CD4-positive, CD25-positive, alpha-beta regulatory T cell (primary cell): ENCODE data around the gene PRRT3. TPM values are rescaled to one million over a fixed set of nuclear protein-coding genes. Genes with fewer than 3 reads are reported as not detected.

Experiments
- ATAC-seq, 2 donors: fragments of 150-1000 bp; cut with Tn5 transposase; one replicate each; pipeline ENCODE4 v1.10.0; 2021; ENCODE audit warnings: low read depth in 2 of 2, moderate number of reproducible peaks in 2 of 2, moderate library complexity in 1 of 2
- DNase-seq, 3 donors: peaks; one replicate each; pipeline versions ENCODE4 v3.0.0 to v3.0.0-alpha.2; 2012 to 2022; ENCODE audit warnings: mixed read lengths in 1 of 3
- H3K27ac ChIP-seq: one replicate; pipeline ENCODE4 v1.7.0; 2013; ENCODE audit warnings: mild to moderate bottlenecking, low read length; ENCODE audit not compliant: insufficient read depth, poor library complexity, severe bottlenecking
- H3K27me3 ChIP-seq: one replicate; pipeline ENCODE4 v1.7.0; 2013; ENCODE audit warnings: low read length; ENCODE audit not compliant: control insufficient read depth, insufficient read depth
- H3K36me3 ChIP-seq: one replicate; pipeline ENCODE4 v1.7.0; 2013; ENCODE audit warnings: mild to moderate bottlenecking, low read length, moderate library complexity; ENCODE audit not compliant: control insufficient read depth, insufficient read depth
- H3K4me1 ChIP-seq: 2 replicates; pipeline ENCODE4 v1.7.0; 2013; ENCODE audit warnings: mild to moderate bottlenecking, low read length; ENCODE audit not compliant: insufficient read depth, control insufficient read depth, poor library complexity, severe bottlenecking
- H3K4me3 ChIP-seq: one replicate; pipeline ENCODE4 v1.7.0; 2013; ENCODE audit warnings: low read depth, mild to moderate bottlenecking, low read length, moderate library complexity
- H3K9me3 ChIP-seq, 2 experiments: 1 replicate in 1 of 2; 2 replicates in 1 of 2; pipeline ENCODE4 v1.7.0; 2013; ENCODE audit warnings: low read length in 2 of 2, mild to moderate bottlenecking in 1 of 2, moderate library complexity in 1 of 2; ENCODE audit not compliant: control insufficient read depth in 2 of 2
- H3K27ac Mint-ChIP-seq, 3 donors: one replicate each; pipeline ENCODE4 v1.8.0; 2020 to 2022; ENCODE audit warnings: mild to moderate bottlenecking in 3 of 3, mixed read lengths in 3 of 3, moderate library complexity in 2 of 3
- H3K27me3 Mint-ChIP-seq: one replicate; pipeline ENCODE4 v1.8.0; 2022; ENCODE audit warnings: mild to moderate bottlenecking, mixed read lengths
- H3K36me3 Mint-ChIP-seq: one replicate; pipeline ENCODE4 v1.8.0; 2020; ENCODE audit warnings: mixed read lengths
- H3K4me1 Mint-ChIP-seq, 4 donors: one replicate each; pipeline ENCODE4 v1.8.0; 2020 to 2022; ENCODE audit warnings: mixed read lengths in 4 of 4, mild to moderate bottlenecking in 1 of 4
- H3K4me3 Mint-ChIP-seq, 4 donors: one replicate each; pipeline ENCODE4 v1.8.0; 2020 to 2022; ENCODE audit warnings: mild to moderate bottlenecking in 4 of 4, mixed read lengths in 4 of 4, moderate library complexity in 3 of 4
- H3K9me3 Mint-ChIP-seq, 7 donors: one replicate each; pipeline ENCODE4 v1.8.0; 2020 to 2022; ENCODE audit warnings: mixed read lengths in 7 of 7, mild to moderate bottlenecking in 3 of 7, moderate library complexity in 2 of 7
- polyA plus RNA-seq, 4 donors: library from polyadenylated mRNA; unstranded; fragments of 300-500 nt; fragmentation: Illumina TruSeq; gene quantifications; one replicate each; pipeline ENCODE4 v1.2.3, GENCODE V29; 2021
- total RNA-seq: library from RNA; stranded (reverse); gene quantifications from one replicate; pipeline ENCODE4 v1.2.3, GENCODE V29; 2022

The PRRT3 gene
- total RNA-seq (4.7 TPM), polyA plus RNA-seq (1 to 10 TPM; 3.0 to 4.3 (median 4.2) TPM)

DNA sequence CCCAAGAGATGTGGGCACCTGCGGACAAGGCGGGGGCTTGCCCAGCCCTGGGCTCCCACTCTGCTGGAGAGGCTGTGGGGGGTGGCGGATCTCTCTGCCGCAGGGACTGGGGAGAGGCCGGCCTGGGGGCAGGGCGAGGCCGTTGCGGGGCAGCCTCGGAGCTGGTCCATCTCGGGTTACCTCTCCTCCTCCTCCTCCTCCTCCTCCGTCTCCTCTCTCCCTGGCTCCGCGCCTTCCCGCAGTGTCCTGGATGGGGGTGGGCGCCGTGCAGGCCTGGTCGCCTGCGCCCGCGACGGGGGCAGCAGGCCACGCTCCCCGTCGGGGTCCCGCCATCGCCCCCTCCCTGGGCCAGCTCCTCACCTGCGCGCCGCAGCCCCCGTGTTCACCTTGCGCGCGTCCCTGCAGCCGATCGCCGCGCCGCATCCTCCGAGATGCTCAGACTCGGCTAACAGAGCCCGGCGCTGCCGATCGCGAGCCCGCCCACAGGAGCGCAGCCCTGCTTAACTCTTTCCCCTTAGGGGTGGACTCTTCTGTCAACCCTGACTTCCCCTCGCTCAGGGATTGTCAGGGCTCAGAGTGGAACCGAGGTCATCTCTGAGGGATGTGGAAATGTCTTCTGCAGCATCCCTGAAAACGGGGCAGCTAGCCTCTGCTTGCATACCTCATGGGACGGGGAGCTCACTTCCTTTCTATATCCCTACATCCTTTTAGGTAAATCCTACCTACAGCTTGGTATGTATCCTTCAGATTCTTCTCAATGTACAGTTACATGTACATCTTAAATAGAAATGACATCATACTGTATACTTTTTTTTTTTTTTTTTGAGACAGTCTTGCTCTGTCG is at the start of gene PRRT3:
TSS of gene PRRT3 (minus strand) at position 447 of the 844 bp plus-strand sequence. CDS start 2,293 bp downstream, outside the sequence.
- H3K4me3 ChIP-seq: peak within 1 kb of the TSS; percentile 69
- H3K4me1 ChIP-seq: peaks cover 12% of the 10 kb centered on the region
- Mint-ChIP-seq H3K27me3 (no peaks in the 10 kb centered on the region), H3K27ac (peak within 1 kb of the TSS; percentile 49 to 78 (median 56)), H3K9me3 (no peaks in the 10 kb centered on the region), H3K4me1 (peaks cover 0 to 18% (median 11%) of the 10 kb centered on the region in 4 donors), H3K4me3 (peak within 1 kb of the TSS; percentile 86 to 94 (median 93)), H3K36me3 (no peaks in the 10 kb centered on the region)
- DNase-seq (peak; percentile 20 to 74 (median 57)), ATAC-seq (peak; percentile 86 to 87)
- no peak within 1 kb of the TSS for H3K27ac ChIP-seq
- no peaks in the 10 kb centered on the region for H3K27me3 ChIP-seq
- H3K36me3 ChIP-seq: no peaks in the 10 kb centered on the region
- no peaks in the 10 kb centered on the region for H3K9me3 ChIP-seq

DNA sequence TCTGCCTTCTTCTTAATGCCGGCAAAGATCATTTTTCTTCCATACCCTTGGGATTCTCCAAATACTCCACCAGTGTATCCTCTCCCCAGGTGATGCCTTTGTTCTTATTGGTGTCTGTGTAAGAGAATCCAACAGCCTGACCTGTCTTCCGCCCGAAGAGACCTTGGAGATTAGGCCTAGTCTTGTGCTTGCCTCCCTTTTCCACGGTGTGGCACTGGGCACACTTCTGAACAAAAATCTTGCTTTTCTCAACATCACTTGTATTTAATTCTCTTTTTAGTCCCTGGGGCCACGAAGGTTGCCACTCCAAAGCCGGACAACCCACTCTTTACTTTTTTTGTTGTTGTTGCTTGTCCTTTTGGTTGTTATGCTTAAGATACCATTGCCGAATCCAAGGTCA is 48.5 kb upstream of the PRRT3 start:
- Mint-ChIP-seq H3K9me3 (no peaks in the 10 kb centered on the region), H3K36me3 (peaks cover 17% of the 10 kb centered on the region), H3K4me3 (no peak overlapping the region), H3K4me1 (peaks cover 0 to 4% (median 0%) of the 10 kb centered on the region in 4 donors), H3K27me3 (no peaks in the 10 kb centered on the region), H3K27ac (no peak overlapping the region)
- H3K9me3 ChIP-seq: no peaks in the 10 kb centered on the region
- H3K27me3 ChIP-seq: no peaks in the 10 kb centered on the region
- no peaks in the 10 kb centered on the region for H3K4me1 ChIP-seq
- H3K36me3 ChIP-seq: peaks cover 2% of the 10 kb centered on the region
- no peak overlapping the region for H3K4me3 ChIP-seq
- H3K27ac ChIP-seq: no peak overlapping the region
- DNase-seq (no peak), ATAC-seq (no peak)

DNA sequence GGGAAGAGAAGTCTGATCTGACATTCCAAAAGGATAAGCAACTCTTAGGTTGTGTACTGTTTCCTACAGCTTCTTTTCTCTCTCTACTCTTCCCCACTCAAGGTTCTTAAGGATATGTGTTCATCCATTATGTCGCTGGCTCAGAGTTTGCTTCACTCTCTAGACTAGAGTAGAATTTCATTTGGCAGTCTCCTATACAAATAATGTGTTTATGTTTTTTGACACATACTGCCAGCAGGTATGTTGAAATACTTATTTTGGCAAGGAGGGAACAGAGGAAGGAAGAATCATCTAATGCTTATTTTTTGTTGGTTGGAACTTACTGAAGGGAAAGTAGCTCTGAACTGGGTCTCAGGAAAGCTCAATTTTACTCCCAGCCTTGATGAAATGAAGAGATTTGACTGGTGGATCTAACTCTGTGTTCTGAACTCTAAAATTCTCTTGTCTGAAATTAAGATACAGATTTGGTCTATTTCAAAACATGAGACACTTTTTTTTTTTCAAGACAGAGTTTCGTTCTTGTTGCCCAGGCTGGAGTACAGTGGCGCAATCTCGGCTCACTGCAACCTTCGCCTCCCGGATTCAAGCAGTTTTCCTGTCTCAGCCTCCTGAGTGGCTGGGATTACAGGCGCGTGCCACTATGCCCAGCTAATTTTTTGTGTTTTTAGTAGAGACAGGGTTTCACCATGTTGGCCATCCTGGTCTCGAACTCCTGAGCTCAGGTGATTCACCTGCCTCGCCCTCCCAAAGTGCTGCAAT is 42.1 kb upstream of the PRRT3 start:
- ATAC-seq (no peak), DNase-seq (no peak)
- H3K36me3 Mint-ChIP-seq: peaks cover 8% of the 10 kb centered on the region
- peaks cover 0 to 5% (median 0%) of the 10 kb centered on the region in 4 donors for H3K4me1 Mint-ChIP-seq
- H3K27ac Mint-ChIP-seq: peak overlapping the region in 1 of 3 donors; percentile 38
- no peaks in the 10 kb centered on the region for H3K9me3 Mint-ChIP-seq
- H3K27me3 ChIP-seq: no peaks in the 10 kb centered on the region
- no peaks in the 10 kb centered on the region for H3K36me3 ChIP-seq
- no peak overlapping the region for H3K4me3 ChIP-seq
- no peak overlapping the region for H3K4me3 Mint-ChIP-seq
- H3K27ac ChIP-seq: no peak overlapping the region
- no peaks in the 10 kb centered on the region for H3K9me3 ChIP-seq
- no peaks in the 10 kb centered on the region for H3K27me3 Mint-ChIP-seq
- H3K4me1 ChIP-seq: no peaks in the 10 kb centered on the region

DNA sequence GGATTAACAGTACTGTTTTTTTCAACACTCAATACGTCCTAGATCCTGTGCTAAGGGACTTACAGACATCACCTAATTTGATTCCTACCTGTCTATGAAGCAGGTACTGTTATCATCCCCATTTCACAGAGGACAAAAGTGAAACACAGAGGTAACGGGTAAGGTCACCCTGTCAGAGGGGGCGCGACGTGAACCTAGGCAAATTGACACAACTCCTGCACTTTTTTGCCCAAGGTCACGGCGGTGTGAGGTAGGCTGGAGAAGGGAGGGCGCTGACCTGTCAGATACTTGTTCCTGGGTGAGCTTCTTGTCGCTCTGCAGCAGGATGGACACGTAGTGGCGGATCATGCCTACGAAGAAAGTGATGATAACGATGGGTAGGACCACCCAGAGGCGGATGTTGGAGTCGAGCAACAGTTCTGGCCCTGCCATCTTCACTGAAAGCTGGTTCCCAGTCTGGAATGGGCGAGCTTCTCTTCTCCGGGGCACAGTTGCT is 34.1 kb upstream of the PRRT3 start:
- peaks cover 4% of the 10 kb centered on the region for H3K36me3 ChIP-seq
- no peaks in the 10 kb centered on the region for H3K9me3 ChIP-seq
- peak overlapping the region; percentile 98 to 99 (median 99) for H3K27ac Mint-ChIP-seq
- H3K27ac ChIP-seq: peak overlapping the region; percentile 90
- no peaks in the 10 kb centered on the region for H3K36me3 Mint-ChIP-seq
- ATAC-seq: peak; percentile 43 to 45
- H3K27me3 ChIP-seq: no peaks in the 10 kb centered on the region
- H3K4me3 ChIP-seq: peak overlapping the region; percentile 97
- DNase-seq: no peak
- H3K9me3 Mint-ChIP-seq: no peaks in the 10 kb centered on the region
- H3K4me1 Mint-ChIP-seq: peaks cover 5 to 49% (median 23%) of the 10 kb centered on the region in 4 donors
- H3K27me3 Mint-ChIP-seq: peaks cover 5% of the 10 kb centered on the region
- H3K4me3 Mint-ChIP-seq: peak overlapping the region; percentile 98
- peaks cover 35% of the 10 kb centered on the region for H3K4me1 ChIP-seq

DNA sequence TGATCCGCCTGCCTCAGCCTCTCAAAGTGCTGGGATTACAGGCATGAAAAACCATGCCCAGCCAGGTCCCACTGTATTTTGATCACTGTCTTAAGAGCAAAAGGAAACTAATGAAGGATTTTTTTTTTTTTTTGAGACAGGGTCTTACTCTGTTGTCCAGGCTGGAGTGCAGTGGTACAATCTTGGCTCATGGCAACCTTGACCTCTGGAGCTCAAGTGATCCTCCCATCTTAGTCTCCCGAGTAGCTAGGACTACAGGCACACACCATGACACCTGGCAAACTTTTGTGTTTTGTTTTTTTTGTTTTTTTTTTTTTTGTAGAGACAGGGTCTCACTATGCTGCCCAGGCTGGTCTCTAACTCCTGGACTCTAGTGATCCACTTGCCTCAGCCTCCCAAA is 28.0 kb upstream of the PRRT3 start:
- Histone ChIP-seq H3K36me3 (peaks cover 42% of the 10 kb centered on the region), H3K4me3 (no peak overlapping the region), H3K9me3 (no peaks in the 10 kb centered on the region), H3K27me3 (no peaks in the 10 kb centered on the region), H3K27ac (no peak overlapping the region), H3K4me1 (peaks cover 14% of the 10 kb centered on the region)
- ATAC-seq: no peak
- DNase-seq: no peak
- no peak overlapping the region for H3K4me3 Mint-ChIP-seq
- H3K27ac Mint-ChIP-seq: no peak overlapping the region
- no peaks in the 10 kb centered on the region for H3K27me3 Mint-ChIP-seq
- H3K9me3 Mint-ChIP-seq: no peaks in the 10 kb centered on the region
- peaks cover 12 to 28% (median 15%) of the 10 kb centered on the region in 4 donors for H3K4me1 Mint-ChIP-seq
- H3K36me3 Mint-ChIP-seq: peaks cover 20% of the 10 kb centered on the region

DNA sequence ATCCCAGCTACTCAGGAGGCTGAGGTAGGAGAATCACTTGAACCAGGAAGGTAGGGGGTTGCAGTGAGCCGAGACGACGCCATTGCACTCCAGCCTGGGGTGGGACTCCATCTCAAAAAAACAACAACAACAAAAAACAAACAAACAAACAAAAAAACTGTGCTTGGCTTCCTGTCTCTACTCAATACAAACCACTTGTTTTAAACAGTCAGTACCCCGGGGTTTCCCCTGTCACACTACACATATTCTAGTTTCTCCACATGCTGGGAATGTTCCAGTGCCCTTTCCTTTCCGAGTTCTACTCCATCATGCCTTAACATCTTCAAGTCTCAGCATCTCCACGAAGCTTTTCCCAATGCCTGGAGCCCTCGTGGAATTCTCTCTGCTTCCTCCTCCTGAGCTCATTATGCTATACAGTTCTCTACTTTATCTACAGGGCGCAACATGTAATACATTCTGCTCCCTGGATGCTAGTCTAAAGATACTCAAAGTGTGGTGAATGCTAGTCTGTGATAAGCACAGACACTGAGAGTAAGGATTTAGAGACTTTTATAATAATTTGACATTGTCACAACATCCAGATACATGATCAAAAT is 26.6 kb upstream of the PRRT3 start:
- Mint-ChIP-seq H3K27ac (peak overlapping the region in 1 of 3 donors; percentile 86), H3K4me1 (peaks cover 10 to 21% (median 14%) of the 10 kb centered on the region in 4 donors), H3K4me3 (no peak overlapping the region), H3K9me3 (no peaks in the 10 kb centered on the region), H3K27me3 (no peaks in the 10 kb centered on the region), H3K36me3 (peaks cover 24% of the 10 kb centered on the region)
- no peak overlapping the region for H3K27ac ChIP-seq
- ATAC-seq (no peak), DNase-seq (no peak)
- H3K27me3 ChIP-seq: no peaks in the 10 kb centered on the region
- H3K4me3 ChIP-seq: no peak overlapping the region
- H3K9me3 ChIP-seq: no peaks in the 10 kb centered on the region
- peaks cover 7% of the 10 kb centered on the region for H3K4me1 ChIP-seq
- H3K36me3 ChIP-seq: peaks cover 48% of the 10 kb centered on the region
